GM21526 (cell line): Measurements from ENCODE around the gene IMMP2L.

Experiments used
- ATAC-seq: cut with Tn5 transposase; IDR thresholded peaks from one replicate; pipeline ENCODE4 v1.9.1; 2021; ENCODE audit warnings: moderate library complexity; ENCODE audit not compliant: unreplicated experiment, low FRiP score

Gene IMMP2L

DNA sequence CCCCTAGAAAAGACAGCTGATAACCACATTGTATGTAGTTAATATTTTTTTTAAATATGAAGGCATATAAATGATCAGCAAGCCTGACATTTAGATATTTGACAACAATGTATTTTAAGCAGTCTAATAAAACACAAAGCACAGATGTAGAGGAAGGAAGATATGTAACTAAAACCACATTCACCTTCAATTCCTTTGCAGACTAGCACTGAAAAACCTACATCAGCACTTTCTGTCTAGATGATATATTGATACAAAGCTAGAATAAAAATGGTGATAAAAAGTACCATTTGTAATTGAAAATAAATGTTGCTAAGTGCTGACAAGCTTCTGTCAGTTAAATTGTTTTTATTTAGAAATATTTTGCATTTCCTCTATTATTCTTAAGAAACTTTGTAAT is 153.6 kb downstream of the IMMP2L start:
- ATAC-seq, result no peak

DNA sequence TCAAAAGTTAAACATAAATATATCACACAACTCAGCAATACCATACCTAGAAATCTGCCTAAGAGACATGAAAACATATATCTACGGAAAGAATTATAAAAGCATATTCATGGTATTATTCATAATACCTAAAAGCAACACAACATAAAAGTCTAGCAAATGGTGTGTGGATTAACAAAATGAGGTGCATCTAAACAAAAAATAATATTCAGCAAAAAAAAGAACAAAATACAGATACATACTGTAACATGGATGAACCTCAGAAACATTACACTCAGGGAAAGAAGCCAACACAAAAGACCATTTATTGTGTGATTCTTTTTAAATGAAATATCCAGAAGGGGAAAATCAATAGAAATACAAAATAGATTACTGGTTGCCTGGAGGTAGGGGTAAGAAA is 155.0 kb downstream of the IMMP2L start:
- ATAC-seq, result no peak

DNA sequence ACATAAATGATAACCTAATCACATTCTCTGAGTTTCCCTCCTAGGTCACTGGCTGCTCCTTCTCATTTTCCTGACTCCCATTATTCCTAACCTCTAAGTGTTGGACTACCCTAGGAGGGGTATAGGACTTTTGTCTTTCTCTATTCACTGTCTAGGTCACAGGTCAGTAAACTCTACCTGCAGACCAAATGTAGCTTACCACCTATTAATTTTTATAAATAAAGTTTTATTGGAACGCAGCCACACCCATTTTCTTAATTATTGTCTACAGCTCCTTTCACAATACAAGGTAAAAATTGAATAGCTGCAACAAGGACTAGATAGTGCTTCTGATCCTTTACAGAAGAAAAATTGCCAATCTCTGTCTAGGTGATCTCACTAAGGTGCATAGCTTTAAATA is 156.7 kb downstream of the IMMP2L start:
- ATAC-seq, result no peak

GRCh38 chr7:111401516-111401915 is 160.8 kb downstream of the IMMP2L start:
- no peak for ATAC-seq

- no peak for ATAC-seq
Observed at GRCh38 chr7:111400088-111400487, 162.2 kb downstream of the IMMP2L start.

DNA sequence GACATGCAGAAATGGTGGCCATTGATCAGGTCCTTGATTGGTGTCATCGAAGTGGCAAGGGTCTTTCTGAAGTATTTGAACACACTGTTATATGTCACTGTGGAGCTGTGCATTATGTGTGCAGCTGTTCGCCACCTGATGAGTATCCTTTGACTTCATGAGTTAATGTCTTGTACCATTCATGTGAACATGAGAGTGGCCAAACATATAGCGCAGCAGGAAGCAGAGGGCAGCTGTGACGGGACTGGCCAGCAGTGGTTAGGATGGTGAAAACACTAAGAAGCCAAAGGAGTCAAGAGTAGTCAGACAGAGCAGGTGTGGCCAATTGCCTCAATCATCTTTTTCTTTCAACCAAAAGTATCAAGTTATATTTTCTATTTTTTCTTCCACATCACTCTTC is 167.4 kb downstream of the IMMP2L start:
- ATAC-seq, result no peak

- ATAC-seq, result no peak
Observed at GRCh38 chr7:111393011-111393754, 169.1 kb downstream of the IMMP2L start.

- no peak for ATAC-seq
Observed at GRCh38 chr7:111392294-111392693, 170.0 kb downstream of the IMMP2L start.

DNA sequence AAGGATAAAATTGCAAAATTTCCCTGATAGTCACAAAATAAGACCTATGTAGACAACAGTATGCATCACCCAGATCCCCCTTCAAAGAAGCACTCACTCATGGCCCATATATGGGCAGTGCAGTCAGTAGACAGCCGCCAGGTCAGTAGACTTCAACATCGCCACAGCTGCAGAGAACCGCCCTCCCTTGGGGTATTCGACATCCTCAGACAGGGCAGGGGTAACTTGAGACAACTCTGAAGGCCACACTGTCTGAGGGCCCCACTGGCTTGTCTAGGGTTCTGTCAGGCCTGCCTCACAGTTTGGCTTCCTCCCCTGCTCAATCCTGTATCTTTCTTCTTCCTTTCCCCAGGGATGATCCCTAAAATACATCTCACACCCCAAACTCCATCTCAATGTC is 172.3 kb downstream of the IMMP2L start:
- no peak for ATAC-seq

- peak; percentile 89 for ATAC-seq
Observed at GRCh38 chr7:111388912-111389311, 173.4 kb downstream of the IMMP2L start.

DNA sequence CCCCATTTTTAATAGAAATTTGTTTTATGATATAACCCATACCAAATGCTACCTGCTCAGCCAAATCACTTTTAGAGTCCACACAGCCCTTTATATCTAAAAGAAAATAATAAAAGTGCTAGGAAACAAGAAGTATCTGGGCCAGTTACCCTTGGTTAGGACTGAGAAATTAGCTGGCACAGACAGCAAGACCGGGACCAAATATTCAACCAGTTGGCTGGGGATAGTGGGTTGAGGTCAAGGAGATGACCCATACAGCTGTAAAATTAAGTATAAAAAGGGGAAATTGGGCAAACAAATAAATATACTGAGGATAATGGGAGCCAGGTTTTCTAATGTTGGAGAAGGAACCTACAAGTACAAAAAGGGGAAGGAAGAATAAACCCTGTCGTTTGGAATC is 174.3 kb downstream of the IMMP2L start:
- ATAC-seq, result no peak

DNA sequence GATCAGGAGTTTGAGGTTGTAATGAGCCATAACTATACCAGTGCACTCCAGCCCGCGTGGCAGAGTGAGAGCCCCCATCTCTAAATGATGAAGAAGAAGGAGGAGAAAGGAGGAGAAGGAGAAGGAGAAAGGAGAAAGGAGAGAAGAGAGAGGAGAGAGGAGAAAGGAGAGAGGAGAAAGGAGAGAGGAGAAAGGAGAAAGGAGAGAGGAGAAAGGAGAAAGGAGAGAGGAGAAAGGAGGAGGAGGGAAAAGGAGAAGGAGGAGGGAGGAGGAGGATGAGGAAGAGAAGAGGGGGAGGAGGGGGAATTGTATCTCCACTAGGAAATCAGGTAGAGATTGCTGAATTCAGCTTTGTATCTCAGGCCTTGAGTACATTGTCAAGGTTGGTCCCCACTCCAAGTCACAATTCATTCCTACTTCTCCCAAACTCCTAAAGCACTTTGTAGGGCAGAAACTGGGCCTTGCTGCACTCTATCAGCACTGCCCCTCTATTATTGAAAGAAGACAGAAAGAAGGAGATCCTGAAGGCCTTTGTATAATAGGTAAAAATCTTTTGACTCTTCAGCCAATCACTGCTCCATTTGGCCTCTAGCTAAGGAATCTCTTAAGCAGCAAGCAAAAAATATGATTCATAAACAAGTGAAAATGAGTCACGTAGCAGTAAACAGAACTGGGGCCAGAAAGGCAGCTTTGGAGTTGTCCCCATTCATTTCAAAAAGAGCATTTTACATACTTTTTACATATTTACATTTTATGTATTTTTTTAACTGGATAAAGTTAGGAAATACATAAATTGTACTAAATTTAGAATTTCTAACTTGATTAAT is 178.0 kb downstream of the IMMP2L start:
- ATAC-seq, result no peak

DNA sequence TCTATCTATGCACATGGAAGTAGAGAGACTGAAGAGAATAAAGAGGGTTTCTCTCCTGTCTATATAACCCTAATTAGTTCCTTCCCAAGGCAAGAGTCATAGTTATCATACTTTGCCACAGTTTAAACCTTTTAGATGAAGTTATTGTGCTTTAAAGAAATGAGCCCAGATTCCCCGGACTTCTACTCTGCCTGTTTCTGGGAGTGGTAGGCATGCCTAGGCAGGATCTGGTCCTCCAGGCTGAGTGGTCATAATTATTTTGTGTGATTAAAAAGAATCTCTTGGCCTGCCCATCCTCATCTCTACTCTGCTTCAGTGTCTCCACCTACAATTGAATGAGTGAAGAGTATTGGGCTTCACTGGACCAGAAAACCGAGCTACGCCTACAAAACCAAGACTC is 179.2 kb downstream of the IMMP2L start:
- ATAC-seq, result no peak

DNA sequence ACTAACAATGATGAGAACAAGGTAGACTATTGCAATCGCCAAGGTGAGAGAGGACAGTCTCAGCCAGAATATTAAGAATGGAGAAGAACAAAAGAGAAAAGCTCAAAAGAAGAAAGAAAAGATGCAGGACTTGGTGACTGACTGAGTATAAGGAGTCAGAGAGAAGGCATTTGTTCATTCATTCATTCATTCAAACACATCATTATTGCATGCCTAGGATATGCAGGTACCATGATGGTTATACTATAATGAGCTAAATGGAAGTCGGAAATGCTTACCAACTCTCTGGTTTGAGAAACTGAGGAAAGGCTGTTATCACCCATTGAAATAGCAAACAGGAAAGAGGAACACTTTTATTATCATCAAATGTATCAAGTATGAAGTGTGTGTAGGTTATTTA is 180.7 kb downstream of the IMMP2L start:
- no peak for ATAC-seq

GRCh38 chr7:111380945-111381344 is 181.3 kb downstream of the IMMP2L start:
- no peak for ATAC-seq

GRCh38 chr7:111374027-111374426 is 188.3 kb downstream of the IMMP2L start:
- ATAC-seq, result no peak

- ATAC-seq, result no peak
Observed at GRCh38 chr7:111371437-111371836, 190.9 kb downstream of the IMMP2L start.

- no peak for ATAC-seq
Observed at GRCh38 chr7:111370002-111370401, 192.3 kb downstream of the IMMP2L start.

DNA sequence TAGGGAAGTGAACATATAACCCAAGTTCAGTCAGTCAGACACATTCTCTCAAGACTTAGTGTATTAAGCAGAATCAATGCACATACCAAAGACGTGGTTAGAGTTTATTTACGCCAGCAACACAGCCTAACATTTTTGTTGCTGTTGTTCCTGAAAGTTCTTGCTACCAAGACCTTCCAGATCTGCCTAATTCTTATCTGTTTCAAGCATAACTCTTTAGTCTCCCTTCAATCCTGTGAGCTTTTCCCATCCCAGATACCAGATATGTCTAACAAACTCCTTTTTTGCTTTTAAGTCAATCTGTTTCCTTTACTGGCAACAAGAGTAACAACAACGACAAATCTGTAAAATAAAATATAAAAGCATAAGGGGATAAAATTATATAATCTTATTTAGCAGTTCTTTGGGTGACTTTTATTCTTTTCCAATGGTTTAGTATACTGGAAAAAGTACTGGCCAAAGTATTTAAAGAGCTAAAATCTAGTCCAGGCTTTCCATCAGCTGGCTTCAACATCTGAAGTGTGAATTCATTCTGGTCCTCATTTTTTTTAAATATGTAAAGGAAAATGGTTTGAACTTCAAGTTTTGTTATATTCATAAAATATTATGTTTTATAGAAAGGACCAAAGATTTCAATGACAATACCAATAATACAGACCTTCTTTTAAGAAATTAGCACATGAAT is 193.8 kb downstream of the IMMP2L start:
- no peak for ATAC-seq

- no peak for ATAC-seq
Observed at GRCh38 chr7:111364413-111364812, 197.9 kb downstream of the IMMP2L start.

DNA sequence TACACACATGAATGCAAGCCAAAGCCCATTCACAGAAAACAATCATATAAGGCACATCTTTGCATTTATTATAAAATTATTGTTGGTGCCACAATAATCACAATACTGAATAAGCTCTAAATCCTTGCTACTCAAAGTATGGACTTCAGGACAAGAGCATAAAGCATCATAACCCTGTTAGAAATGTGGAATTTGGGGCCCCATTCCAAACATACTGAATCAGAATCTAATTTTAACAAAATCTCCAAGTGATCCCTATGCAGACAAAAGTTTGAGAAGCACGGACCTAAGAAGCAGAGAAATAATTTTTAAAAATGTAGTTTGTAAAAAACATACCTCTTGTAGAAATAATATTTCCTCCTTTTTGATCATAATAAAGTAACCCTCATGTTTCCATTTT is 199.2 kb downstream of the IMMP2L start:
- no peak for ATAC-seq
